Caco-2 (cell line): Measurements from ENCODE around the gene NRSN2. TPM values are rescaled to one million over a fixed set of nuclear protein-coding genes. Genes with fewer than 3 reads are reported as not detected.
A peak's percentile ranks its signal among the peaks of the same experiment; 100 is the strongest.

Experiments used
- BruUV-seq: library from RNA; stranded (reverse); fragments of 400-500 nt; replicated peaks from 2 replicates; lab custom pipeline; 2021; lab: Mats Ljungman, UMichigan
- CTCF ChIA-PET: fragments of 300-600 bp; sonication (Branson Sonifier 250); formaldehyde crosslinking; loops from one replicate; lab custom pipeline; 2022; ENCODE audit warnings: antibody characterized with exemption; lab: Charles Lee
- POLR2A ChIA-PET: fragments of 300-600 bp; sonication (Branson Sonifier 250); formaldehyde crosslinking; loops from one replicate; lab custom pipeline; 2022; ENCODE audit warnings: antibody characterized with exemption; lab: Charles Lee
- DNase-seq, 2 experiments: peaks; one replicate each; pipeline versions ENCODE4 v3.0.0 to v3.0.0-alpha.2; 2020 to 2022
- H3K27me3 ChIP-seq: replicated peaks from 2 replicates; pipeline ENCODE4 v1.6.0; 2011; ENCODE audit warnings: low read length; ENCODE audit not compliant: control insufficient read depth, insufficient read depth
- H3K36me3 ChIP-seq: 2 replicates; pipeline ENCODE4 v1.5.1; 2011; ENCODE audit warnings: low read length; ENCODE audit not compliant: control insufficient read depth, insufficient read depth
- H3K4me1 ChIP-seq: fragments of 250-450 bp; sonication (Bioruptor Pico); 2 replicates; pipeline ENCODE4 v1.5.1; 2020; ENCODE audit warnings: mild to moderate bottlenecking
- H3K4me3 ChIP-seq: 2 replicates; pipeline ENCODE4 v1.5.1; 2011; ENCODE audit warnings: low read depth, mild to moderate bottlenecking, control low read depth, low read length
- H3K9me3 ChIP-seq: fragments of 250-450 bp; sonication (Bioruptor Pico); 2 replicates; pipeline ENCODE4 v1.5.1; 2020; ENCODE audit warnings: mild to moderate bottlenecking, moderate library complexity
- H3K27ac Mint-ChIP-seq: one replicate; pipeline ENCODE4 v1.8.0; 2022; ENCODE audit warnings: mixed read lengths; ENCODE audit not compliant: unreplicated experiment
- H3K27me3 Mint-ChIP-seq: one replicate; pipeline ENCODE4 v1.8.0; 2022; ENCODE audit warnings: mixed read lengths; ENCODE audit not compliant: insufficient read depth, unreplicated experiment
- H3K36me3 Mint-ChIP-seq: one replicate; pipeline ENCODE4 v1.8.0; 2022; ENCODE audit warnings: mild to moderate bottlenecking, mixed read lengths; ENCODE audit not compliant: insufficient read depth, unreplicated experiment
- H3K4me1 Mint-ChIP-seq: one replicate; pipeline ENCODE4 v1.8.0; 2022; ENCODE audit warnings: low read depth, mixed read lengths; ENCODE audit not compliant: unreplicated experiment
- H3K4me3 Mint-ChIP-seq: one replicate; pipeline ENCODE4 v1.8.0; 2022; ENCODE audit warnings: mild to moderate bottlenecking, moderate library complexity, mixed read lengths; ENCODE audit not compliant: unreplicated experiment
- H3K9me3 Mint-ChIP-seq: one replicate; pipeline ENCODE4 v1.8.0; 2022; ENCODE audit warnings: mixed read lengths; ENCODE audit not compliant: unreplicated experiment
- intact Hi-C: fragments of 100-400 bp; cut with micrococcal nuclease; formaldehyde crosslinking; loops from one replicate; pipeline ENCODE4 v1.10.0; 2022; ENCODE audit not compliant: unreplicated experiment
- total RNA-seq: library from RNA; stranded (reverse); gene quantifications from 2 replicates; pipeline ENCODE4 v1.2.3, GENCODE V29; 2022
- TF ChIP-seq, protein P1 (sequence below), 2 experiments: fragments of 200-600 bp in 1 of 2; IDR thresholded peaks; 1 replicate in 1 of 2; 2 replicates in 1 of 2; pipeline versions ENCODE4 v1.5.1 to v1.8.0; 2011 to 2022; ENCODE audit warnings: antibody characterized with exemption in 1 of 2, control low read depth in 1 of 2, inconsistent platforms in 1 of 2, low read depth in 1 of 2, low read length in 1 of 2, mild to moderate bottlenecking in 1 of 2, moderate library complexity in 1 of 2; ENCODE audit not compliant: insufficient read depth in 1 of 2, severe bottlenecking in 1 of 2, unreplicated experiment in 1 of 2

Gene NRSN2
- total RNA-seq, 1 experiment from 2014 or later = 27.5 TPM

DNA sequence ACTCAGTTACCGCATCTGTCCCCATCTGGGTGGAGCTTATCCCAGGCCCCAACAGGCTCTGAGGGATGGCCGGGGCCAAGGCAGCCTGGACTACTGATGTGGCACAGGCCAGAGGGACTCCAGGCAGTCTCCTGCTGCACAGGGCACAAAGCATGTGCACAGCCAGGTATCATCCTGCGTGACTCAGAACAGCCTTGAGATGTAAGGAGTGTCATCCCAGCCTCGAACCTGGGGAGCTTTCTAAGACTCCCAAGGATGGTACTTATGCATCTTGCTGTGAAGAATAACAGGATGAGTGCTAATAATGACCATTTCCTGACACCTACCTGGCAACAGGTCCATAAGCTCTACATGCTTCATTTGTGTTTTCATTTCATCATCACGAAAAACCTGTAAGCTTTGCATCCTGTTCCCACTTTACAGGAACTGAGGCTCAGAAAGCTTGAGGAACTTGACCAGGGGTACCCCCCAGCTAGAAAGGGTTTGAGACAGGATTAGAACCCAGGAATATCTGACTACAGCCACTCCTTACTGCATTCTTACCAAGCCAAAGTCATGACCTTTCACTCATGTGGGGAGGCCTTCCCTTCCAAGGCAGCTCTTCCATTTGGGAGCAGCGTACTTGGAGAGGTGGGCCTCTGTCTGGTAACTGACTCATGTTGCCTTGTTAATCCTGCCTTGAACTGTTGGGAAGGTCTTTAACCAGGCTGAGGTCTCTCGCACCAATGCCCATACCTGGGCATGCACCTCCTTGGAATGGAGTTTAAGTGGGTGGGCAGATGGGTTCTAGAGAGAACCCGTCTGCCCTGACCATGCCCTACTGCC lies 35.6 kb downstream of the NRSN2 start:
- Histone ChIP-seq H3K4me3 (peak overlapping the region; percentile 97), H3K4me1 (peaks cover 12% of the 10 kb centered on the region), H3K36me3 (peaks cover 1% of the 10 kb centered on the region; the same call in 1 of the 2 replicates), H3K9me3 (no peaks in the 10 kb centered on the region), H3K27me3 (no peaks in the 10 kb centered on the region)
- Mint-ChIP-seq H3K4me1 (peaks cover 19% of the 10 kb centered on the region), H3K36me3 (peaks cover 70% of the 10 kb centered on the region), H3K27me3 (no peaks in the 10 kb centered on the region), H3K4me3 (peak overlapping the region; percentile 83), H3K27ac (peak overlapping the region; percentile 92), H3K9me3 (no peaks in the 10 kb centered on the region)
- DNase-seq = no peak
- POLR2A ChIA-PET = interaction anchor here (1.2 to 3.5 kb wide), 3 partner anchors 11 to 25 kb away, joined by 3 to 75 read pairs (median 7); no protein-coding TSS in a partner anchor
- TF ChIP-seq, protein P1, sequence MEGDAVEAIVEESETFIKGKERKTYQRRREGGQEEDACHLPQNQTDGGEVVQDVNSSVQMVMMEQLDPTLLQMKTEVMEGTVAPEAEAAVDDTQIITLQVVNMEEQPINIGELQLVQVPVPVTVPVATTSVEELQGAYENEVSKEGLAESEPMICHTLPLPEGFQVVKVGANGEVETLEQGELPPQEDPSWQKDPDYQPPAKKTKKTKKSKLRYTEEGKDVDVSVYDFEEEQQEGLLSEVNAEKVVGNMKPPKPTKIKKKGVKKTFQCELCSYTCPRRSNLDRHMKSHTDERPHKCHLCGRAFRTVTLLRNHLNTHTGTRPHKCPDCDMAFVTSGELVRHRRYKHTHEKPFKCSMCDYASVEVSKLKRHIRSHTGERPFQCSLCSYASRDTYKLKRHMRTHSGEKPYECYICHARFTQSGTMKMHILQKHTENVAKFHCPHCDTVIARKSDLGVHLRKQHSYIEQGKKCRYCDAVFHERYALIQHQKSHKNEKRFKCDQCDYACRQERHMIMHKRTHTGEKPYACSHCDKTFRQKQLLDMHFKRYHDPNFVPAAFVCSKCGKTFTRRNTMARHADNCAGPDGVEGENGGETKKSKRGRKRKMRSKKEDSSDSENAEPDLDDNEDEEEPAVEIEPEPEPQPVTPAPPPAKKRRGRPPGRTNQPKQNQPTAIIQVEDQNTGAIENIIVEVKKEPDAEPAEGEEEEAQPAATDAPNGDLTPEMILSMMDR (IDR thresholded peaks at IDR 0.05; ENCODE audit: insufficient read depth in 1 of 2, low read depth in 1 of 2, low read length in 1 of 2, severe bottlenecking in 1 of 2, unreplicated experiment in 1 of 2) = no peak
- CTCF ChIA-PET = interaction anchor here (0.7 to 2.0 kb wide), 2 partner anchors 12 to 25 kb away, joined by 5 to 16 read pairs; no protein-coding TSS in a partner anchor
- no TSS peak for BruUV-seq
- intact Hi-C loops = no loop called here

DNA sequence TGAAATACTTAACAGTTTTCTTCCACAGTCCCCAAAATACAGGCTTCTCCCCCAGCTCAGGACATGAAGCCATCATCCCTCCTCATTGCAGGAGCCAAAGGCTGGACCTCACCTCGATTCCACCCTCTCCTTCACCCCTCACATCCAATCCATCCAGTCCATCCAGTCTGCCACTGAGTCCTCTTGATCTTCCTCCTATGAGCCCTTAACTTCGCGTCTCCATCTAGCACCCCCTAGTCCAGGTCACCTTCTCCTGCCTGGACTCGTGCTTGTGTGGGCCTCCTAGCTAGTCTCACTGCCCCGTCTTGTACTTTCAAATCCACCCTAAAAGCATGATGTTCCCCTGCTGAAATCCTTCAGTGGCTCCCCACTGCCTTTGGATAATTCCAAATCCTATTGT lies 37.0 kb downstream of the NRSN2 start:
- ChIA-PET CTCF (no interaction called here), POLR2A (interaction anchor here (0.6 to 1.2 kb wide), 3 partner anchors 17 to 36 kb away, joined by 4 to 5 read pairs (median 5); no protein-coding TSS in a partner anchor)
- peaks cover 12% of the 10 kb centered on the region for H3K4me1 ChIP-seq
- TF ChIP-seq, protein P1 (IDR thresholded peaks at IDR 0.05; ENCODE audit: insufficient read depth in 1 of 2, low read depth in 1 of 2, low read length in 1 of 2, severe bottlenecking in 1 of 2, unreplicated experiment in 1 of 2) = no peak
- H3K27me3 ChIP-seq = no peaks in the 10 kb centered on the region
- H3K9me3 Mint-ChIP-seq = no peaks in the 10 kb centered on the region
- no peak for DNase-seq
- BruUV-seq = no TSS peak
- H3K4me3 ChIP-seq = no peak overlapping the region
- no peaks in the 10 kb centered on the region for H3K27me3 Mint-ChIP-seq
- intact Hi-C loops = no loop called here
- H3K27ac Mint-ChIP-seq = peak overlapping the region; percentile 10
- peak overlapping the region; percentile 83 for H3K4me3 Mint-ChIP-seq
- H3K36me3 ChIP-seq = peaks cover 1% of the 10 kb centered on the region
- H3K4me1 Mint-ChIP-seq = peaks cover 21% of the 10 kb centered on the region
- no peaks in the 10 kb centered on the region for H3K9me3 ChIP-seq
- H3K36me3 Mint-ChIP-seq = peaks cover 84% of the 10 kb centered on the region

DNA sequence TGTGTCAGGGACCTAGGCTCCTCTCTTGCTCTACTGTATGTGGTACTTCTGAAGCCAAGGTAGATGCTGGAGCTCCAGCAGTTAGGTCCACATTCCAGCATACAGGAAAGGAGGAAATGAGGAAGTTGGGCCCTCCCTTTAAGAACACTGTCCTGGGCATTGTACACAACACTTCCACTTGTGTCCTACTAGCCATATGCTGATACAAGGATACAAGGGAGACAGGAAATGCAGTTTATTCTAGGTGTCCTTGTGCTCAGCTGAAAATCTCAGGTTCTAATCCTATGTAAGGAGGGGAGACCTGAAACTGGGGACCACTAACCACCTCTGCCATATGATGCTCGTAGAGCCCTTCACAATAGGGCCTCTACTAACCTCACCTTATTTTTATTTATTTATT lies 37.8 kb downstream of the NRSN2 start:
- no peak for DNase-seq
- intact Hi-C loops = no loop called here
- Histone ChIP-seq H3K36me3 (peaks cover 3% of the 10 kb centered on the region), H3K27me3 (no peaks in the 10 kb centered on the region), H3K4me3 (no peak overlapping the region), H3K9me3 (no peaks in the 10 kb centered on the region), H3K4me1 (peaks cover 12% of the 10 kb centered on the region)
- no peak overlapping the region for H3K27ac Mint-ChIP-seq
- H3K4me1 Mint-ChIP-seq = peaks cover 26% of the 10 kb centered on the region
- H3K36me3 Mint-ChIP-seq = peaks cover 92% of the 10 kb centered on the region
- H3K27me3 Mint-ChIP-seq = no peaks in the 10 kb centered on the region
- ChIA-PET POLR2A (interaction anchor here (0.7 to 1.2 kb wide), 4 partner anchors 16 to 76 kb away, joined by 3 to 6 read pairs (median 4); no protein-coding TSS in a partner anchor), CTCF (no interaction called here)
- no peak overlapping the region for H3K4me3 Mint-ChIP-seq
- no TSS peak for BruUV-seq
- TF ChIP-seq, protein P1 (IDR thresholded peaks at IDR 0.05; ENCODE audit: insufficient read depth in 1 of 2, low read depth in 1 of 2, low read length in 1 of 2, severe bottlenecking in 1 of 2, unreplicated experiment in 1 of 2) = no peak
- H3K9me3 Mint-ChIP-seq = no peaks in the 10 kb centered on the region
